ENCODE results near the gene RARA. TPM values are rescaled to one million over a fixed set of nuclear protein-coding genes. Genes with fewer than 3 reads are reported as not detected.

The RARA gene
- total RNA-seq, 1 donor from 2014 or later = 34.9 TPM

DNA sequence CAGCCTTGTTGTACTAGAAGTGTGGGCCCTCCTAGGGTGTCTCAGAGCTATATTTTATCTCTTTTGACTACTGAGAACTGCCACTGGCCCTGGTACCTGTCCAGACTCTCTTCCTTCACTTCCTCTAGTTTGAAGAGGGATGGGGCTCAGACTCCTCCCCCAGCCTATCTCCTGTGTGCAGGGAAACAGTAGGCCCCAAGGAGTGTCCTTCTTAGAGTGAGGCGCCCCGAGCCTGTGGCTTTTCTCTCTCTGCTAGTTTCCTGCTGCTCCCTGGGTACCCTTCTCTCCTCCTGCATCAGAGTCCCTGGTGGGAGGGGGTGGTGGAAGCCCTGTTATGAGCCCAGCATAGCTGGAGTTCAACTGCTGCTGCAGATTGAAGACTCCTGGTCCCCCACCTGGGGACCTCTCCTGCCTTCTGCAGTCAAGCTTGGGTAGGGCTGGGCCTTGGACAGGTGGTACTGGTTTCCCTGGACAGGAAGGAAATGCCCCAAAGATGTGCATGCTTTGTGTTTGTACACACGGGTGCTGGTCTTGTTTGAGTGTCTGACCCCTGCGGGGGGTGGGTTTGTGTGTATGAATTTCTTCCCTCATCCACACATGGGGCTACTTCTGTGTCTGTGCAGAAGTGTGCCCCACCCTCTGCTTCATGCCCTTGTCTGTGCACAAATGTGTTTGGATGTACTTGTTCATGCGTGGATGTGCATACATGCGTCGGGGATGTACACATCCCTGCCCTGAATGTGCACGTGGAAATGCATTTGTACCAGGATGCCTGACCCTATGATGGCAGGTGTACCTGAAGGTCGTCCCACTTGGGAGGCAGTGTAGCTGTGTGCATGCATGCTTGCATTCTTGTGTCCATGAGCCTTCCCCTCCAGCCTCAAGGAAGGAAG, 6.9 kb downstream of the RARA start:
- peak; percentile 45 for DNase-seq (ENCODE audit: low spot score)

DNA sequence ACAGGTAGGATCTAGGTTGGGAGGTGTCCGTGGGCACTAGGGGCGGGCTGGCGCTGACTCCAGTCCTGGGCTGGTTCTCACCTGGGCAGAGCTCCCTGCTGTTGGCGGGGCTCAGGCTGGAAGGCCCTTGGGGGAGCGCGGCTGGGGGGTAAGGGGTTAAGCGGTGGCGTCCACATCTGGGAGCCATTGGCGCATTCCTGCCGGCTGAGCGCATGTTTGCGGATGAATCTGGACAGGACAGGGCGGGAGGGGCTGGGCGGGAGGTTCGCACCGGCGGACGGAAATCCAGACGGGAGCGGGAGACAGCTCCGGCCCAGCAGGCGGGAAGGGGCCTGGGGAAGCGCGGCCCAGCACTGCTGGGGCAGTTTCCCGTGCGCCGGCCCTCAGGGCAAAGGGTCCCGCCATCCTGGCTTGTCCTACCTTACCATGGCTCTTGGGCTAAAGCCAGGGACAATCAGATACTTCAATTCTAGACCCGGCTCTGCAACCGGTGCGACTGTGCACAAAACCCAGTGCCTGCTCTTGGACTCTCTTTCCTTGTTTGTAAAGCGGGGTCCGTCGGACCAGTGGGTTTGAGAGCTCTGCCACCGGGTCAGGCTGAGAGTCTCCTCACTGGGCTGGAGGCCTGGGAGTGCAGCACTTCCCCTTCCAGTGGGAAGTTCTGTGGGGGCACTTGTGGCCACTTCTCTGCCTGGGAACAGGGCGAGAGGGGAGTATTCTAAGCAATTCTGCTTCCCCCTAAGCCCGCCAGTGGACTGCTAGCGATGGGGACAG, 7.8 kb downstream of the RARA start:
- DNase-seq (ENCODE audit: low spot score) = peak; percentile 79

DNA sequence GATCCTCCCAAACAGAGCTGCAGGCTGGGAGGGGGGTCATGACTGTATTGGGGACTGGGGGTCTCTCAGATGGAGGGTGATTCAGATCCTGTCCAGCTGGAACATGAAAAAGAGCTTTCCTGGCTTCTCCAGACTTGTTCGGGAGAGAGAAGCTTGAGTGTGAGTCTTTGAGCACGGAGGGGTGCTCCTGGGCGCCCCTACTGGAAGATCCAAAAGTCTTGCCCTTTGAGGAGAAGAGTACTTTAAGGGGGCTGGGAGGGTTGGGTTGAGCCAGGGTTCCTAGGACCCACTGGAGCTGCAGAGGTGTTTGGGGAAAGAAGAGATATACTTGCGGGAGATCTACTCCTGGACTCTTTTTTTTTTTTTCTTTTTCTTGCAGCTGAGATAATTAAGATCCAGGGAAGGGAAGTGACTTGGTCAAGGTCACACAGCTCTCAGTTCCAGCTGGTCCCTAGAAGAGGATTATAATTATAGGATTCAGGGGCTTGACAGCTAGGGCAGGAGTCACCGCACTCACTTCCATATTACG, 8.4 kb downstream of the RARA start:
- DNase-seq (ENCODE audit: low spot score) = peak; percentile 66

DNA sequence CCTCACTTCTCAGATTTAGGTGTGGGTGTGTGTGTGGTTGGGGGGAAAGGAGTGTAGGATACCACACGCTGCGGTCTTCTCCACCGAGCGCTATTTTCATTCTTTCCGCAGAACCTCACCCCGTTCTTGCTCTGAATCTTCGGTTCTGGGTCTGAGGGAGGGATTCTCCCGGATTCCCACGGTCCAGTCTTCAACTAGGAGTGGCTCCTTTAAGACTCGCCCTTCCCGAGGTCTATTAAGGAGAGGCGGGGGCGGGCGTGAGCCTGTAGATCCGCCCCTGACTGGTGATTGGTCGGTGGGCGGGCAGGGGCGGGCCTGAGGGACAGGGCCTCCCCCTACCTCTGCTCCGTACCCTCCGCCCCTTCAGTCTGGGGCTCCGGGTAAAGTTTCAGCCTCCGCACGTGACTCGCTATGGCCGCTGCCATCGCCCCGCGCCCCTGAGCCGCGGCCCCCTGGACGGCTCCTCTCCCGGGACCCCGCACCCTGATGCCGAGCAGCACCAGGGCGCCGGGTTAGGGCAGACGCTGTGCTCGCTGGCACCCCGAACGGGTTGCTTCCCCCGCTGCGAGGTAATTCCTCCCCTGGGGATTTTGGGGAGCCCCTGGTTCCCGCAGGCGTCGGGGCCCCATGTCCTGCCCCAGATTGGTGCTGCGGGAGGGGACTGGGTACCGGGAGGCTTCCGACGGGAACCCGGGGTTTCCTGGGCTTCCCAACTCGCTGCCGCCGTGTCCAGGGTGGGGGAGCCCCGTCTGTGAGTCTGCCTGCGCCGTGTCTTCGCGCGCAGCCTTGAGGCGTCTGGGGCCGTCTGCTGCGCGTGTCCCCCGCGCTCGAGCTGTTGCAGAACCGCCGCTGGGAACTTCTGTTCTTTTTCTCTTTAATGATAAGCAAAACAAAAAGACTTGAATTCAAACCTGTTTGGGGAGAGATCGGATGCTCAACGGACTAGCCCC, 9.2 kb downstream of the RARA start:
- peak; percentile 96 for DNase-seq (ENCODE audit: low spot score)

DNA sequence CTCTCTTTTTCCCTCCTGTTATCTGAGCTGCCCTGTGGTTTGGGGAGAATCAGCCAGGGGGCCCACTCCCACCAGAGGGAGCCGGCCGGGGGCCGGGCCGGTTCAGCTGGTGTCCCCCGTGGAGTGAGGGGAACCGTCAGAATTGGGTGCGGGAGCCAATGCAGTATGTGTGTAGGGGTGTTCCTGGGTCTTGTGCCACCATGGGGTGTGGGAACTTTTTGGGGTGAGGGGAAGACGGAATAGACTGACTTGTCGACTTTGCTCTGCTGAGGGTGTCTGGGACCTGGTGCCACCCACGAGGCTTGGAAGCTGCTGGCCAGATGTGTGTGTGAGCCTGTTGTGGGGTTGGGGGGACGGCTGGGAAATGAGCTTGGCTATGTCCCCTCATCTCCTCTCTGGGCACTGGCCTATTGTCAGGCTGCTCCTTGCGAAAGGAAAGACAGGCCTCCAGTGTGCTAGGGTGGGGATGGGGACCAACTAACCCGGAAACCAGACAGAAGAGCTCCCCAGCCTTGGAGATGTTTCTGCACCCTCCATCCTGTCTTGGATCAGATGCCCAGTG, 9.9 kb downstream of the RARA start:
- DNase-seq (ENCODE audit: low spot score) = peak; percentile 50

DNA sequence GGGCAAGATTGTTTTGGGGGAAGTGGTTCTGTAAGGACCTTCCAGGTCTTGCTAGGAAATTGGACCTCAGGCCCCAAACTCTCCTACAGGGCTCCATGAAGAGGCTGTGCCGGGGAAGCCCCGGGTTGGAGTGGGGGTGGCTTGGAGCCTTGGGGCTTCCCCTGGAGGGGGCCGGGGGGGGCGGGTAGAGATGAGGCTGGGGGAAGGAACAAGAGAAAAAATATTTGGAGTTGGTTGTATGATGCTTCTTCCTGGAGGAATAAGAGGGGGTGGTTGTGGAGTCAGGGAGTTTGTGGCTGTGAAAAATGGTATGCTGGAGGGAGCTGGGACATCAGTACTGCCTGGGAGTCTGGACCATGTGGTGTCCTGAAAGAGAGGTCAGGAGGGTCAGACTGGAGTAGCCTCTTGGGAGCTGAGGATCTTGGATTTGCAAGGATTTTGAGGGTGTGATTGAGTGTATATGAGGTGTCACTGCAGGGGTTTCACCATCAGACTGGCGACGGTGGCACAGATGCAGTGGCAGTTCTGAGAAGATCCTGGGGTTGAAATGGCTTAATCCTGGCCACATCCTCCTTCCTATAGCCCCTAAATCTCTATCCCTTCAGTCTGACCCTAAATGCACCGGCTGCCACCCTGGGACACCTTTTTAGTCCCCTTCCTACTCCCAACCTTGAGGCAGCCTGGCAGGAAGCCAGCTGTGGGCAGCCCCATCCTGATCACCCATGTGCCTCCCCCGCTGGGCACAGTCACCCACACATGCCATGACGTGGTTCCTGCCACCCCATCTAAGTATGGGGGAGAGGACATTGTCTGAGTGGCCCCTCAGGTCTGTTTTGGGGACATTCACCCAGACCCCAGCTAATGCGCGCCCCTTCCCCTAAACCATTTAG, 10.9 kb downstream of the RARA start:
- no peak for DNase-seq (ENCODE audit: low spot score)

DNA sequence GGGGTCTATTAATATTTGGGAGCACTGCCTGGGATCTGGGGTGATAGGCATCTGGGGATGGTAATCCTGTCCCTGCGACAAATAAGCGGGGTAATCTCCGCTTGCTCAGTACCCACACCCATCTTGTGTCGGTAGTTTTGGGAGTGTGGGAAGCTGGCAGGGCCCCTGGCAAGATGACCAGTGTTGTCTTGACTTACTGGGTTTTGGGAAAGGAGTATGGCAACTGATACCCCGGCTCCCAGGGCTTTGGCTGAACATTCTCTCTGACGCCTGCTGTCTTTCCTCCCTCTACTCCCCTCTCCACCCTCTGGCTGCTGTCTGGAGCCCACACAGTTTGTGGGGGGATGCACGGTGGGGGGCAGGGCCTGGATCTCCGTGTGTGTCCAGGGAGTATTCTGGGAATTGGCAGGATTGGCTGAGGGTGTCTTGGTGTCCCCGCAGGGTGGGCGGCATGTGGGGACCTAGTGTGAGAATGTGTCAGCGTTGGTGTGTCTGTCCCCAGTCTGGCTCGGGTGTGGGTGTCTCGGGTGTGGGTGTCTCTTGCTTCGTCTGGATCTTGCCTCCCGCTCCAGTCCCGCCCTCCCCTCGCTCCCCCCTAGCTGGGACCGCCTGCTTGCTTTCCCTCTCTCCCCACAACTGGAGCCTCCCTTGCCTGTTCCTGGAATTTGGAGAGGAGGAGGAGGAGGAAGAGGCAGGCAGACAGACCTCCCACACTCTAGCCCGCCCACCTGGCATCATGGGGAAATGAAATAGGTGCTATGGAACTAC, 12.0 kb downstream of the RARA start:
- no peak for DNase-seq (ENCODE audit: low spot score)

DNA sequence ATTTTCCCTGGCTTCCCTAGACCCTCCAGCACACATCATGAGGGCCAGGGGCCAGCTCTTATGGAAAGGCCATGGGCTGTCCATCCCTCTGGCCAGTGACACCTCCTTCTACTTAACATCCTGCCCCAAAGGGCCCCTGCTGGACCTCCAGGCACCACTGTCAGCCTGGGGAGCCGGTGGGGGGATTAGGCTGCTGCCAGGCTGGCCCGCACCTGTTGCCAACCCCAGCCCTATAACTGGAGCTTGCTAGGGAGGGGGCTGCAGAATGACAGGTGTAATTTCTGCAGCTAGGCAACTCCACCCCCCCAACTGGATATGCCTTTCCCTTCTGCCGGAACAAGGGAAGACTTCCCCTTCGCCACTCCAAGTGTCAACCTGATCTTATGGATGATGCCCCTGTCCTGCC, 12.5 kb downstream of the RARA start:
- DNase-seq (ENCODE audit: low spot score) = no peak

DNA sequence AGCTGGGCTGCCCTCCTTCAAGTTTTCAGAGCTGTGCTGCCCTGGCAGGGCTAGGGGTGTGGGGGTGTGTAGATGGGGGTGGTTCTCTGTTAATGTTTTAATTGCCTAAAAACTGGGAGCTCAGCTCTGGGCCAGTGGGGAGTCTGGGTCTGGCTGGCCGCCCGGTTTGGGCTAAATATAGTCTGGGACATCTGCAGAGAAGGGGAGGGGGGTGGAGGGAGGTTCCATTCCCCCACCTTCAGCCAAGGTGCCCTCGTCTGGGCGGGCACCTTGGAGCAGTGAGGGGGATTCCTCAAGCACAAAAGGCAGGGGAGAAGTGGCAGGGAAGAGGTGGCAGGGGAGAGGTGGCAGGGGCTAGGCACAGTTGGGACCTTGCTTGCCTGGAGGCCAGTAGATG, 13.0 kb downstream of the RARA start:
- no peak for DNase-seq (ENCODE audit: low spot score)

DNA sequence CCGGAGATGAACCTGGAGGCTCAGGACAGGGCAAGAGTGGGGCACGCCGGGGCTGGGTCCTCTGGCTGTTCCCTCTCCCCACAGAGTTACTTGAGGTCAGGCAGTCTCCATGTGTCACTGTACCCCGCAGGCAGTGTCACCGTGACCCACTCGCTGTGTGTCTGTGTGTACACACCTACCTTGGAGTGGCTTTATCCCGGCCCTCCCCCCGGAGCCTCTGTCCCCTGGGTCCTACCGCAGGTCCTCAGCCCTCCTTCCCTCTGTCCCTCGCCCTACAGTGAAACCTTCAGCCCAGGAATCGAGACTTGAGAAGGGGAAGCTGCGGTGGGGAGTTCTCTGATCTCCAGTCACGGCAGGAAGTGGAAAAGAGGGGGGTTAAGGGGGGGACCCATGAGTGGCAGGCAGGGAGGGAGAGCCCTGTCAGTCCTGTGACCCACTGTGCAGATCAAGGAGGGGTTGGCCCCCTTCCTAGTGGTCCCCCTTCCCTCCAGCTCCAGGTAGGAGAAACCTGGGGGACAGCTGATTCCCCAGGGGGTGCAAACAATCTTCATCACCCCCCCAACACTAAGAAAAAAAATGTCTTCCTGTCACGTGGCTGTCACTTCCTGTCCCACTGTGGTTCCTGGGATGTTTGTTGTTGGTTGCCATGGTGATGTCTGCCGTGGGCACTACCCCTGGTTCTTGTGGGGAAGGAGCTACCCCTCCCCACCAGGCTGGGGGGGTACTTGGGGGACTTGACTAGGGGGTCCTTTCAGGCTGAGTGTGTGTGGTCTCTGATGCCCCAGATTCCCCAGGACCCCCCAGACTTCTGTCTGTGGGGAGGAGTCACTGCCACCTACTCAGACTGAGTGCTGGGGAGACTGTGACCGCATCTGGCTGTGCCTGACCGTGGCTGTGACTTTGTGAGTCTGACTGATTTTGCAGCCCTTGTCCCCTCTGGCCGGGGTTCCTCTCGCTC, 13.7 kb downstream of the RARA start:
- no peak for DNase-seq (ENCODE audit: low spot score)

DNA sequence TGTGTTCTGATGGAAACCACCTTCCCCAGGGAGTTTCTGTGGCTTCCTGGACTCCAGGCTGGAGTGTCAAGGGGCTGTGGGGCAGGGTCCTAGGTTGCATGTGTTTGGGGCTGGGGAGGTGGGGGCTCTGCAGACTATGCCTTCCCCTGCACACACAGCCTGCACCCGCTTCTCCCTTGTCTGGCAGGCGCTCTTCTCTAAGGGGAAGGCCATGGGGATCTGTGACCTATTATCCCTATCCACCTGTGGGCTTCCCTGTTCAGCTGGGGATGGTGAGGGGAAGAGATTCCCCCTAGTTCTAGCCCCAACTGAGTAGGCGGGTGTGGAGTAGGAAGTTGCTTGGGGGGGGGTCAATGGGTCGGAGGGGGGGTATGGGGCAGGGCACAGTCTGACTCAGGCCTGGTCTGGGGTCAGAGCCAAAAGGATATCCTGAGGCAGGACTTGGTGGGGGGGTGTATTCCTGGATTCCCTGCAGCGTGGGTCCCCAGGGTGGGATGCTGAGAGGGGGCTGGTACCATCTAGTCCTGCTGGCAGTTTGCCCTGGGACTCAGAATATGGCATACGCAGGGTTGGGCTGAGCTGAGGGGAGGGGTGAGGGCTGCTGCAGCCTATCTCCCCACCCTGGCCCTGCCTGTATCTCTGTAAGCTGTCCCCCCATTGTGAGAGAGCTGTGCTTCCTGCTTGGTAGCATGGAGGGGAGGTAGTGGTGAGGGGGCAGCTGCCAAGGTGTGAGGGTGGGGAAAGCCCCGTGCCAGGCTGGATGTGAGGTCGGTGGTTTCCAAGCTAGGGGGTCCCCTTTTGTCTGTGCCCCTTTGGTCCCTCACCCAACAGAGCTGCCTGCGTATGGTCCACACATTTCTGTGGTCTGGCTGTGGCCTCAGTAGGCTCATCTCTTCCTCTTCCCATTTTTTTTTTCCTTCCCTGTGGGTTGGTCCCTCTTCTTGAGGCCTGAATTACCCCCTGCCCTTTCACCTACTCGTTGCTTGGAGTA, 14.7 kb downstream of the RARA start:
- no peak for DNase-seq (ENCODE audit: low spot score)

DNA sequence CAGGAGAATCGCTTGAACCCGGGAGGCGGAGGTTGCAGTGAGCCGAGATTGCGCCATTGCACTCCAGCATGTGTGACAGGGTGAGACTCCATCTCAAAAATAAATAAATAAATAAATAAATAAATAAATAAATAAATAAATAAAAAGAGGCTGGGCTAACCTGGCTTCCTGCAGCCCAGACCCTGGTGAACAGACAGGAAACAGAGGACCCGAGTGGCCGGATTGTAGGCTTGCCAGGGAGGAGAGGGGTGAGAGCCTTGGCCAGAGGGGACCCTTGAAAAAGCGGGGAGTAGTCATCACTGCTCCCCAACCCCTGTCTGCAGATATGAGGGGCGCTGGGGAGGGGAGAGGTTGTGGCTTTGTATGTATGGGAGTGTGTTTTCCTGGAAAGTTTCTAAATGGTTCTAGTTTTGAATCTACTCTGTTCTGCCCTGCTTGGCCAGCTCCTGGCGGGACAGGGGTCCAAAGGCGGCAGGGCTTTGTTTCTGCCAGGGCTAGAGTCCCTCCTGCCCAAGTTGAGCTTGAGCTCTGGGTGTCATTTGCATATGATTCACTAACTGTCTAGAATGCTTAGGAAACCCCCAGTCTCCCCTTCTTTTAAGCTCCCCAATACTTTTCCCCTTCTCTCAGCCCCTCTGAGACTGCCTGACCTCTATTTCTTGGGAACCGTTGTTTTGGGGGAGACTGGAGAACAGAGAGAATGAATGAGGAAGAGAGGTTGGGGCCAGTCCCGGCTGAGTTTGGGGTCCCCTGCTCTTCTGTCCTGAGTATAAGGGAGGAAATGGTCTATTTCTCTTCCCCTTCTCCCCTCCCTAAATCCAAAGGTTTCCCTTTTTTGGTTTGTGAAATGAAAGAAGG, 16.4 kb downstream of the RARA start:
- no peak for DNase-seq (ENCODE audit: low spot score)

DNA sequence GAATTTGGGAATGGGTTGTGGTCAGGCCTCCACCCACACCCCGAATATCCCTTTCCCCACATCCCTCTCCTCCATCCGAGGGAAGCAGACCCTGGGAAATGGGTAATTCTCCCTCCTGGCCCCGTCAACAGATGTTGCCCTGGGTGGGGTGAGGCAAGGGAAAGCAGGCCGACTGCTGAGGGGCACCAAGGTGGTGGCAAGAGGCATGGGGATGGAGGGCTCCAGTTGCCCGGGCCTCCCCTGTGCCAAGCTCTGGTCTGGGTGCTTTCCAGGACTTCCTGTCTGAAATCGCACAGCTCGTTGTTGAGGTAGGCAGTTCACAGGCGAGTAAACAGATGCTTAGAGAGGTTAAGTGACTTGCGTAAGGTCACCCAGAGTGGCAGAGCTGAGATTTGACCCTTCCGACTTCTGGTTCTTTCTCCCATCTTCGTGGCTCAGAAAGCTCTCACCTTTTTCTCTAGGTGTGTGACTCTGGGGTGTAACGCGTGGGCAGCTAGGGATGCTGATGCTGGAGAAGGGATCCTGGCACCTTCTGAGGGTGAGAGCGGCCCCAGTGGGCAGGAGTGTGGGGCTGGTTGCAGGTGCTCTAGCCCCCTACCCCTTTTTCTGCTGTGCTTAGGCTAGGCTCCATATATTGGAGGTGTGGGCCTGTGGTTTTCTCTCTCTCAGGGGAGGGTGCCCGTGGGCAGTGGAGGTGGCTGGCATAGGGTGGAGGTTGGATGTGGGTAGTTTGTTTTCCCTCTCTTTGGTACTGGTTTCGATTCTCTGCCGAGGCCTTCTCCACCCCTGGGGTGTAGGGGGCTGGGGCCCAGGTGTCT, 17.2 kb downstream of the RARA start:
- DNase-seq (ENCODE audit: low spot score) = no peak

DNA sequence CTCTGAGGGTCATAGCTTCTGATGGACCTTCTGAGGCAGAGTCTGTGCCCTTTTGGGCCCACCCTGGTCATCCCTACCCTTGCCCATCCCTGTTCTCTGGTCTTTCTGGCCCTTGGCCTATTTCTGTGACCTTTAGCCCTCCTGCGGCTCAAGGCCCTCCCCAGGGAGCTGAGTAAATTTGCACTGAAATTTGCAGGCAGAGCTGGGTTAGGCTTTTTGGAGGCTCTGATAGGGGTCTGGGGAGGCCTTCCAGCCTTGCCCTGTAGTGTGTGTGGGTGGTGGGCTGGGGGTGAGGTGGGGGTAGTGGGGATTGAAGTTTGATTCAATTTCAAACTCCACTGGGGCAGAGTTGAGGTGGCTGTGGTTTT, 17.8 kb downstream of the RARA start:
- DNase-seq (ENCODE audit: low spot score) = no peak

DNA sequence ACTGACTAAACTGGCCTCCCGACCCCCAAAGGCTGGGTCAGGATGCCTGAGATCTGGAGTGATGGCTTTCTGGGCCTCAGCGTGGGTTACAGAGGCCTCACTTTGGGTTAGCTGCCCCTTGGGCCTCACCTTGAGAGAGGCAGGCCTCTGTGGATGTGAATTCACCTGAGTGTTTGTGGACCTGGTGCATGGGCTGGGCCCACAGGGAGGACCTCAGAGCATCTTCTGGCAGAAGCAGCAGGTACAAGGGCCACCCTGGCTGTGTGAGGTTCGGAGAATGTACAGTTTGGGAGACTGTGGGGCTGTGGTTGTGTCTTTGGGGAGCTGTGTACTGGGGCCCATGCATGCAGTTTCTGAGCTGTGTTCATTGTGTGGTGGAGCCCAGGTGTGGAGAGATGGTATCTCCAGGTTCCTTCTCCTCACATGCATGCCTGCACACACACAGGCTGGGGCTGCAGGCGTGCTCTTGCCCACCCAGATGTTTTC, 18.3 kb downstream of the RARA start:
- no peak for DNase-seq (ENCODE audit: low spot score)

All from ureter (tissue), 1 donor.